HG03571 (cell line): Measurements from ENCODE around the gene INVS.
"Not testable (repeated sequence)": the region's sequence is repeated elsewhere in the genome, so short reads cannot be mapped to it uniquely, and the experiment has no call there.

ENCODE experiments used
- ATAC-seq: cut with Tn5 transposase; IDR thresholded peaks from one replicate; pipeline ENCODE4 v1.9.1; 2021; ENCODE audit not compliant: unreplicated experiment

INVS gene

GRCh38 chr9:100098887-100099721, at the start of gene INVS, which contains the start of gene ERP44:
Gene INVS (plus strand): TSS chr9:100099243. CDS start chr9:100104522, 5,279 bp downstream.
Gene ERP44 (minus strand): TSS chr9:100099000. CDS start chr9:100098840, 160 bp downstream.
- ATAC-seq: peak; percentile 96

- ATAC-seq: no peak
Observed at GRCh38 chr9:100049551-100049950, 49.5 kb upstream of the INVS start.

GRCh38 chr9:100052375-100052774, 46.7 kb upstream of the INVS start:
- no peak for ATAC-seq

- no peak for ATAC-seq
Observed at GRCh38 chr9:100056561-100056960, 42.5 kb upstream of the INVS start.

GRCh38 chr9:100057624-100058023, 41.4 kb upstream of the INVS start:
- ATAC-seq: no peak

- ATAC-seq: peak; percentile 71
Observed at GRCh38 chr9:100058699-100059579, 40.1 kb upstream of the INVS start.

- not testable (repeated sequence) for ATAC-seq
Observed at GRCh38 chr9:100062683-100063082, 36.4 kb upstream of the INVS start.

GRCh38 chr9:100063185-100063584, 35.9 kb upstream of the INVS start:
- no peak for ATAC-seq

- no peak for ATAC-seq
Observed at GRCh38 chr9:100064872-100065581, 34.0 kb upstream of the INVS start.

GRCh38 chr9:100066539-100066938, 32.5 kb upstream of the INVS start:
- peak; percentile 95 for ATAC-seq

- ATAC-seq: not testable (repeated sequence)
Observed at GRCh38 chr9:100067990-100068389, 31.1 kb upstream of the INVS start.

- ATAC-seq: not testable (repeated sequence)
Observed at GRCh38 chr9:100069068-100069467, 30.0 kb upstream of the INVS start.

GRCh38 chr9:100070104-100071041, 28.7 kb upstream of the INVS start:
- no peak for ATAC-seq

- ATAC-seq: no peak
Observed at GRCh38 chr9:100071271-100071670, 27.8 kb upstream of the INVS start.

- no peak for ATAC-seq
Observed at GRCh38 chr9:100072805-100073204, 26.2 kb upstream of the INVS start.

- no peak for ATAC-seq
Observed at GRCh38 chr9:100074093-100074492, 24.9 kb upstream of the INVS start.

- no peak for ATAC-seq
Observed at GRCh38 chr9:100074989-100075388, 24.1 kb upstream of the INVS start.

GRCh38 chr9:100076256-100076655, 22.8 kb upstream of the INVS start:
- not testable (repeated sequence) for ATAC-seq

- ATAC-seq: no peak
Observed at GRCh38 chr9:100082782-100083181, 16.3 kb upstream of the INVS start.
